ENCODE measurements around the gene MAPK12. TPM values are rescaled to one million over a fixed set of nuclear protein-coding genes. Genes with fewer than 3 reads are reported as not detected.

MAPK12 gene
- total and polyA plus RNA-seq, 2 donors (not counting 3 experiments of a cell fraction or from before 2014, with no cell fraction given): 72.3 to 86.8 TPM

DNA sequence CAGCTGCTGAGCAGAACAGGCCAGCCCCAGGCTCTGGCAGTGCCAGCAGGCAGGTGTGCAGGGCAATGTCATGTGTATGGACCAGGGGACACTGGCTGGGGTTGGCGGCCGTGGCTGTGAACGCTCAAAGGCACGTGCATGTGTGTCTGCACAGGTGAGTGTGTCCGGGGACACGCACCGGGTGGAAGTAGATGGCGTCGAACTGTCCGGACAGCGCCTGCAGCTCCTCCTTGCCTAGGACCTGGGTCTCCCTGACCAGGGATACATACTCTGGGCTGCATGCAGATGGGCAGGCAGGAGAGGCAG is 11.3 kb downstream of the MAPK12 start:
- H3K4me2 ChIP-seq (ENCODE audit: insufficient read depth, low read length): peak overlapping the region; percentile 82
- no peaks in the 10 kb centered on the region for H3K9me1 ChIP-seq (replicated peaks; ENCODE audit: control insufficient read depth, extremely low read depth, insufficient read depth, low read length)
- peaks cover 7% of the 10 kb centered on the region for H3K79me2 ChIP-seq (ENCODE audit: control insufficient read depth, insufficient read depth, low read length)
- no peaks in the 10 kb centered on the region for H3K9me3 ChIP-seq (replicated peaks; ENCODE audit: control insufficient read depth, insufficient read depth, low read length)
- H3K4me1 ChIP-seq (ENCODE audit: control insufficient read depth, extremely low read depth, insufficient read depth, low read length): peaks cover 17% of the 10 kb centered on the region
- H2AFZ ChIP-seq (ENCODE audit: low read depth, low read length): no peak overlapping the region
- no peaks in the 10 kb centered on the region for H4K20me1 ChIP-seq (replicated peaks; ENCODE audit: control insufficient read depth, extremely low read depth, insufficient read depth, low read length)
- no peak for TF ChIP-seq POLR2A (IDR thresholded peaks at IDR 0.05; ENCODE audit: low read depth, low read length)
- peak; percentile 13 for TF ChIP-seq POLR2AphosphoS5 (IDR thresholded peaks at IDR 0.05; ENCODE audit: insufficient read depth, low read depth, low read length)
- TF ChIP-seq CTCF (IDR thresholded peaks at IDR 0.05; ENCODE audit: extremely low read depth in 1 of 2, insufficient read depth in 1 of 2, low read depth in 1 of 2, low read length in 2 of 2): no peak
- H3K27me3 ChIP-seq (ENCODE audit: control insufficient read depth in 2 of 2, insufficient read depth in 2 of 2, low read length in 2 of 2): no peaks in the 10 kb centered on the region
- intact Hi-C loops (cut with micrococcal nuclease) (no loop called here), dilution Hi-C loops (cut with MboI; ENCODE audit: extremely low pct_ligation_motif_present, low sequenced_read_pairs) (no loop called here)
- DNase-seq (ENCODE audit: low read depth, low spot score) (no peak), FAIRE-seq (no peak)
- H3K4me3 ChIP-seq (replicated peaks in 1 of 3; ENCODE audit: insufficient read depth in 1 of 3, low read depth in 1 of 3, low read length in 3 of 3): peak overlapping the region; percentile 73 to 74 (median 74)
- H3K27ac ChIP-seq (ENCODE audit: insufficient read depth, low read depth, low read length): no peak overlapping the region
- BruUV-seq (replicated peaks): no TSS peak
- peak overlapping the region; percentile 69 for H3K9ac ChIP-seq (replicated peaks; ENCODE audit: extremely low read depth, insufficient read depth, low read length)
- H3K36me3 ChIP-seq (ENCODE audit: control insufficient read depth in 2 of 2, extremely low read depth in 1 of 2, insufficient read depth in 2 of 2, low read length in 2 of 2): peaks cover 0 to 21% of the 10 kb centered on the region in 2 experiments
- ChIA-PET POLR2A (interaction anchor here (0.6 kb wide), 1 partner anchor 113 kb away, joined by 5 read pairs; no protein-coding TSS in a partner anchor), CTCF (interaction anchor here (1.5 to 4.2 kb wide), 6 partner anchors 8 to 248 kb away, joined by 3 to 60 read pairs (median 20); partner anchors contain the start of genes DENND6B and MAPK12)

- H3K27ac ChIP-seq (ENCODE audit: insufficient read depth, low read depth, low read length): no peak overlapping the region
- CTCF ChIA-PET: interaction anchor here (1.5 to 4.2 kb wide), 3 partner anchors 23 to 249 kb away, joined by 3 to 60 read pairs (median 9); no protein-coding TSS in a partner anchor
- no peak for DNase-seq (ENCODE audit: low read depth, low spot score)
- no peaks in the 10 kb centered on the region for H4K20me1 ChIP-seq (replicated peaks; ENCODE audit: control insufficient read depth, extremely low read depth, insufficient read depth, low read length)
- no peak for FAIRE-seq
- H2AFZ ChIP-seq (ENCODE audit: low read depth, low read length): no peak overlapping the region
- no peak overlapping the region for H3K4me3 ChIP-seq (replicated peaks in 1 of 3; ENCODE audit: insufficient read depth in 1 of 3, low read depth in 1 of 3, low read length in 3 of 3)
- no TSS peak for BruUV-seq (replicated peaks)
- dilution Hi-C loops (cut with MboI; ENCODE audit: extremely low pct_ligation_motif_present, low sequenced_read_pairs) (no loop called here), intact Hi-C loops (cut with micrococcal nuclease) (no loop called here)
- no peak overlapping the region for H3K9ac ChIP-seq (replicated peaks; ENCODE audit: extremely low read depth, insufficient read depth, low read length)
- POLR2A ChIA-PET: interaction anchor here (0.6 kb wide), 1 partner anchor 114 kb away, joined by 5 read pairs; no protein-coding TSS in a partner anchor
- peaks cover 17% of the 10 kb centered on the region for H3K4me1 ChIP-seq (ENCODE audit: control insufficient read depth, extremely low read depth, insufficient read depth, low read length)
- H3K9me3 ChIP-seq (replicated peaks; ENCODE audit: control insufficient read depth, insufficient read depth, low read length): no peaks in the 10 kb centered on the region
- H3K36me3 ChIP-seq (ENCODE audit: control insufficient read depth in 2 of 2, extremely low read depth in 1 of 2, insufficient read depth in 2 of 2, low read length in 2 of 2): peaks cover 0 to 16% of the 10 kb centered on the region in 2 experiments
- H3K4me2 ChIP-seq (ENCODE audit: insufficient read depth, low read length): peak overlapping the region; percentile 82
- H3K9me1 ChIP-seq (replicated peaks; ENCODE audit: control insufficient read depth, extremely low read depth, insufficient read depth, low read length): no peaks in the 10 kb centered on the region
- no peaks in the 10 kb centered on the region for H3K27me3 ChIP-seq (ENCODE audit: control insufficient read depth in 2 of 2, insufficient read depth in 2 of 2, low read length in 2 of 2)
- H3K79me2 ChIP-seq (ENCODE audit: control insufficient read depth, insufficient read depth, low read length): peaks cover 8% of the 10 kb centered on the region
- no peak for TF ChIP-seq GATA2 (IDR thresholded peaks at IDR 0.05; ENCODE audit: insufficient read depth, insufficient read length, low read depth, low read length)
- TF ChIP-seq POLR2A (IDR thresholded peaks at IDR 0.05; ENCODE audit: low read depth, low read length): no peak
- no peak for TF ChIP-seq FOS (IDR thresholded peaks at IDR 0.05; ENCODE audit: borderline replicate concordance, insufficient read depth, low read length)
- TF ChIP-seq MYC (IDR thresholded peaks at IDR 0.05; ENCODE audit: low read depth, low read length): no peak
- TF ChIP-seq JUN (IDR thresholded peaks at IDR 0.05; ENCODE audit: borderline replicate concordance, insufficient read depth, insufficient read length, low read depth): no peak
- TF ChIP-seq CTCF (IDR thresholded peaks at IDR 0.05; ENCODE audit: extremely low read depth in 1 of 2, insufficient read depth in 1 of 2, low read depth in 1 of 2, low read length in 2 of 2): no peak
- TF ChIP-seq MAX (IDR thresholded peaks at IDR 0.05; ENCODE audit: insufficient read depth, insufficient read length): no peak
- TF ChIP-seq POLR2AphosphoS5 (IDR thresholded peaks at IDR 0.05; ENCODE audit: insufficient read depth, low read depth, low read length): no peak
- TF ChIP-seq EZH2 (IDR thresholded peaks at IDR 0.05; ENCODE audit: borderline replicate concordance, low read depth, low read length, severe bottlenecking): no peak
Measured at GRCh38 chr22:50249341-50250248, 11.9 kb downstream of the MAPK12 start.

Measured in endothelial cell of umbilical vein (primary cell).